HepG2 (cell line): ENCODE data around the gene DCST2. TPM values are rescaled to one million over a fixed set of nuclear protein-coding genes. Genes with fewer than 3 reads are reported as not detected.

ENCODE experiments used
- FOXK1 ChIP-seq: sonication (generic); formaldehyde crosslinking; IDR thresholded peaks from 2 replicates; pipeline ENCODE4 v1.4.0; 2020; ENCODE audit warnings: low read depth, missing genetic modification reagents, borderline replicate concordance
- HES4 ChIP-seq: sonication (generic); formaldehyde crosslinking; IDR thresholded peaks from 2 replicates; pipeline ENCODE4 v1.9.0; 2021; ENCODE audit warnings: mild to moderate bottlenecking, missing genetic modification reagents, borderline replicate concordance
- HIVEP1 ChIP-seq: sonication (generic); formaldehyde crosslinking; IDR thresholded peaks from 2 replicates; pipeline ENCODE4 v1.4.0; 2020; ENCODE audit warnings: mild to moderate bottlenecking, missing genetic modification reagents
- HOXA7 ChIP-seq: sonication (generic); formaldehyde crosslinking; IDR thresholded peaks from 2 replicates; pipeline ENCODE4 v1.8.1; 2022; ENCODE audit warnings: mild to moderate bottlenecking, missing genetic modification reagents, moderate library complexity
- MATR3 ChIP-seq: sonication (generic); formaldehyde crosslinking; IDR thresholded peaks from 2 replicates; pipeline ENCODE4 v1.4.0; 2020; ENCODE audit warnings: missing genetic modification reagents
- NR2C2 ChIP-seq: sonication (generic); formaldehyde crosslinking; IDR thresholded peaks from 2 replicates; pipeline ENCODE4 v1.4.0; 2020; ENCODE audit warnings: missing genetic modification reagents, mild to moderate bottlenecking, moderate library complexity, borderline replicate concordance
- SMAD9 ChIP-seq: sonication (generic); formaldehyde crosslinking; IDR thresholded peaks from 2 replicates; pipeline ENCODE4 v1.5.1; 2020; ENCODE audit warnings: mild to moderate bottlenecking, missing genetic modification reagents
- ZFP36L1 ChIP-seq: sonication (generic); formaldehyde crosslinking; IDR thresholded peaks from 2 replicates; pipeline ENCODE4 v1.8.0; 2022; ENCODE audit warnings: mild to moderate bottlenecking, missing genetic modification reagents, moderate library complexity
- ZNF282 ChIP-seq: fragments of 450-650 bp; IDR thresholded peaks from 2 replicates; pipeline ENCODE4 v1.6.1; 2018; ENCODE audit not compliant: partially characterized antibody
- ZNF484 ChIP-seq: sonication (generic); formaldehyde crosslinking; IDR thresholded peaks from 2 replicates; pipeline ENCODE4 v1.5.1; 2020; ENCODE audit warnings: mild to moderate bottlenecking, low read depth, missing genetic modification reagents, borderline replicate concordance
- ZNF616 ChIP-seq: sonication (generic); formaldehyde crosslinking; IDR thresholded peaks from 2 replicates; pipeline ENCODE4 v1.5.0; 2020; ENCODE audit warnings: low read depth, mild to moderate bottlenecking, missing genetic modification reagents
- ZNF782 ChIP-seq: sonication (generic); formaldehyde crosslinking; IDR thresholded peaks from 2 replicates; pipeline ENCODE4 v1.4.0; 2020; ENCODE audit warnings: missing genetic modification reagents, mild to moderate bottlenecking, borderline replicate concordance
- polyA plus RNA-seq, 8 experiments: library from polyadenylated mRNA; depleted of rRNA in 3 of 8; stranded (reverse) in 7 of 8; unstranded in 1 of 8; fragments of >200 nt; fragmentation: Illumina TruSeq in 4 of 8; extraction: Trizol in 4 of 8; gene quantifications; 2 replicates each; pipeline versions ENCODE4 v1.2.1 to v1.2.3, GENCODE V29; 2011 to 2016; ENCODE audit warnings: low read depth in 4 of 8, missing spikeins in 1 of 8, mixed read lengths in 1 of 8; ENCODE audit not compliant: insufficient read depth in 1 of 8
- total RNA-seq, 5 experiments: library from RNA; depleted of rRNA; stranded (reverse); fragments of >200 nt; fragmentation: Illumina TruSeq; extraction: Trizol; gene quantifications; 2 replicates each; pipeline ENCODE4 v1.2.3, GENCODE V29; 2016; ENCODE audit warnings: low read depth in 1 of 5
- TF ChIP-seq, protein P1 (sequence below): sonication (generic); formaldehyde crosslinking; conservative IDR thresholded peaks from 2 replicates; pipeline ENCODE4 v1.8.0; 2022; ENCODE audit warnings: mild to moderate bottlenecking, moderate library complexity, missing genetic modification reagents
- TF ChIP-seq, protein P2 (sequence below): conservative IDR thresholded peaks from 2 replicates; pipeline ENCODE4 v1.6.1; 2018; ENCODE audit warnings: missing genetic modification reagents
- TF ChIP-seq, protein P3 (sequence below): sonication (generic); formaldehyde crosslinking; IDR thresholded peaks from 2 replicates; pipeline ENCODE4 v1.4.0; 2020; ENCODE audit warnings: missing genetic modification reagents, borderline replicate concordance
- TF ChIP-seq, protein P4 (sequence below): sonication (generic); formaldehyde crosslinking; IDR thresholded peaks from 2 replicates; pipeline ENCODE4 v1.4.0; 2020; ENCODE audit warnings: mild to moderate bottlenecking, missing genetic modification reagents
- TF ChIP-seq, protein P5 (sequence below): sonication (generic); formaldehyde crosslinking; IDR thresholded peaks from 2 replicates; pipeline ENCODE4 v1.8.0; 2022; ENCODE audit warnings: mild to moderate bottlenecking, missing genetic modification reagents

DCST2 gene
- total and polyA plus RNA-seq, 2 of the 13 experiments (the other 11 are each of a cell fraction or from before 2014, with no cell fraction given) = 0.74 TPM; not detected in 1

DNA sequence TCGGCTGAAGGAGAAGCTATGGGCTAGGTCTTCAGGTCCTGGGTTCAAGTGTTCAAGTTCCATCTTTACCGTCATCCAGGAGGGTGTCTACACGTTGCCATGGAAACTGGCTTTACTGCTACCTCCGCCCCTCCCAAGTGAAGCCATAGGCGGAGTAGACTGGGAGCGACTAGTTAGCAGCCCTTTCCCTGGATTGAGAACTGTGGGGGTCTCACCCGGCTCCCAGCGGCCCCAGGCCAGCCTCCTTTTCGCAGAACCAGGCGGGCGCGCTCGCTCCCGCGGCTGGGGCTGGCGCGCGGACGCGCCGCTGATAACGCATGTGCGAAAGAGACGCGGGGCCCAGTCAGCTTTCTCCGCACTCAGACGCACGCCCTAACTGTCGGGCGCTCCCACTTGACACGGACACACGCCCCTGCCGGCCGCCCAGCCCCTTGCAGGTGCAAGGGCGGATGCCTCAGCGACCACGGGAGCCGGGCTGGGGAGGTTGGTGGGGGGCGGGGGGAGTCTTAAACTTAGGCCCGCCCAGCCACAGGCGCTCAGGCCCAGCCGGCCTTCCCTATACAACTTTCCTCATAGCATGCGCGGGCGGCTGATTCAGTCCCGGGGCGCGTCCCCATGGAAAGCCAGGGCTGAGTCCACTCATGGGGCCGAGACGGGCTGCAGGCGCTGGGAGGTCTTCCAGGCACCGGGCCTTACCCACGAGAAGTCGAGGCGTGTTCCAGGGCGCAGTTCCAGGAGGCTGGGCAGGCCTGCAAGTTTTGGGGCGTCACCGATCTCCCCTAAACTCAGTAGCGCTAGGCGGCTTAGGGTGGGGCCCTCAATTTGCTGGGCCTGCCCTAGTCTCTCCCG, 37.4 kb upstream of the DCST2 start (continued):
- TF ChIP-seq, protein P1, sequence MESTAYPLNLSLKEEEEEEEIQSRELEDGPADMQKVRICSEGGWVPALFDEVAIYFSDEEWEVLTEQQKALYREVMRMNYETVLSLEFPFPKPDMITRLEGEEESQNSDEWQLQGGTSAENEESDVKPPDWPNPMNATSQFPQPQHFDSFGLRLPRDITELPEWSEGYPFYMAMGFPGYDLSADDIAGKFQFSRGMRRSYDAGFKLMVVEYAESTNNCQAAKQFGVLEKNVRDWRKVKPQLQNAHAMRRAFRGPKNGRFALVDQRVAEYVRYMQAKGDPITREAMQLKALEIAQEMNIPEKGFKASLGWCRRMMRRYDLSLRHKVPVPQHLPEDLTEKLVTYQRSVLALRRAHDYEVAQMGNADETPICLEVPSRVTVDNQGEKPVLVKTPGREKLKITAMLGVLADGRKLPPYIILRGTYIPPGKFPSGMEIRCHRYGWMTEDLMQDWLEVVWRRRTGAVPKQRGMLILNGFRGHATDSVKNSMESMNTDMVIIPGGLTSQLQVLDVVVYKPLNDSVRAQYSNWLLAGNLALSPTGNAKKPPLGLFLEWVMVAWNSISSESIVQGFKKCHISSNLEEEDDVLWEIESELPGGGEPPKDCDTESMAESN (CRISPR knock-in tag) = no peak
- peak; percentile 36; the same call in 1 of the 2 replicates for TF ChIP-seq FOXK1 (CRISPR knock-in tag)
- TF ChIP-seq SMAD9 (CRISPR knock-in tag) = no peak
- no peak for TF ChIP-seq ZNF484 (CRISPR knock-in tag)
- TF ChIP-seq HOXA7 (CRISPR knock-in tag) = no peak
- TF ChIP-seq, protein P2, sequence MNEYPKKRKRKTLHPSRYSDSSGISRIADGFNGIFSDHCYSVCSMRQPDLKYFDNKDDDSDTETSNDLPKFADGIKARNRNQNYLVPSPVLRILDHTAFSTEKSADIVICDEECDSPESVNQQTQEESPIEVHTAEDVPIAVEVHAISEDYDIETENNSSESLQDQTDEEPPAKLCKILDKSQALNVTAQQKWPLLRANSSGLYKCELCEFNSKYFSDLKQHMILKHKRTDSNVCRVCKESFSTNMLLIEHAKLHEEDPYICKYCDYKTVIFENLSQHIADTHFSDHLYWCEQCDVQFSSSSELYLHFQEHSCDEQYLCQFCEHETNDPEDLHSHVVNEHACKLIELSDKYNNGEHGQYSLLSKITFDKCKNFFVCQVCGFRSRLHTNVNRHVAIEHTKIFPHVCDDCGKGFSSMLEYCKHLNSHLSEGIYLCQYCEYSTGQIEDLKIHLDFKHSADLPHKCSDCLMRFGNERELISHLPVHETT = no peak
- TF ChIP-seq HIVEP1 (CRISPR knock-in tag) = no peak
- TF ChIP-seq, protein P3, sequence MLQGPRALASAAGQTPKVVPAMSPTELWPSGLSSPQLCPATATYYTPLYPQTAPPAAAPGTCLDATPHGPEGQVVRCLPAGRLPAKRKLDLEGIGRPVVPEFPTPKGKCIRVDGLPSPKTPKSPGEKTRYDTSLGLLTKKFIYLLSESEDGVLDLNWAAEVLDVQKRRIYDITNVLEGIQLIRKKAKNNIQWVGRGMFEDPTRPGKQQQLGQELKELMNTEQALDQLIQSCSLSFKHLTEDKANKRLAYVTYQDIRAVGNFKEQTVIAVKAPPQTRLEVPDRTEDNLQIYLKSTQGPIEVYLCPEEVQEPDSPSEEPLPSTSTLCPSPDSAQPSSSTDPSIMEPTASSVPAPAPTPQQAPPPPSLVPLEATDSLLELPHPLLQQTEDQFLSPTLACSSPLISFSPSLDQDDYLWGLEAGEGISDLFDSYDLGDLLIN (CRISPR knock-in tag) = no peak
- TF ChIP-seq HES4 (CRISPR knock-in tag) = no peak
- no peak for TF ChIP-seq ZNF616 (CRISPR knock-in tag)
- TF ChIP-seq ZFP36L1 (CRISPR knock-in tag) = no peak
- no peak for TF ChIP-seq NR2C2 (CRISPR knock-in tag)
- TF ChIP-seq, protein P4, sequence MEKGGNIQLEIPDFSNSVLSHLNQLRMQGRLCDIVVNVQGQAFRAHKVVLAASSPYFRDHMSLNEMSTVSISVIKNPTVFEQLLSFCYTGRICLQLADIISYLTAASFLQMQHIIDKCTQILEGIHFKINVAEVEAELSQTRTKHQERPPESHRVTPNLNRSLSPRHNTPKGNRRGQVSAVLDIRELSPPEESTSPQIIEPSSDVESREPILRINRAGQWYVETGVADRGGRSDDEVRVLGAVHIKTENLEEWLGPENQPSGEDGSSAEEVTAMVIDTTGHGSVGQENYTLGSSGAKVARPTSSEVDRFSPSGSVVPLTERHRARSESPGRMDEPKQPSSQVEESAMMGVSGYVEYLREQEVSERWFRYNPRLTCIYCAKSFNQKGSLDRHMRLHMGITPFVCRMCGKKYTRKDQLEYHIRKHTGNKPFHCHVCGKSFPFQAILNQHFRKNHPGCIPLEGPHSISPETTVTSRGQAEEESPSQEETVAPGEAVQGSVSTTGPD (CRISPR knock-in tag) = no peak
- no peak for TF ChIP-seq ZNF782 (CRISPR knock-in tag)
- TF ChIP-seq, protein P5, sequence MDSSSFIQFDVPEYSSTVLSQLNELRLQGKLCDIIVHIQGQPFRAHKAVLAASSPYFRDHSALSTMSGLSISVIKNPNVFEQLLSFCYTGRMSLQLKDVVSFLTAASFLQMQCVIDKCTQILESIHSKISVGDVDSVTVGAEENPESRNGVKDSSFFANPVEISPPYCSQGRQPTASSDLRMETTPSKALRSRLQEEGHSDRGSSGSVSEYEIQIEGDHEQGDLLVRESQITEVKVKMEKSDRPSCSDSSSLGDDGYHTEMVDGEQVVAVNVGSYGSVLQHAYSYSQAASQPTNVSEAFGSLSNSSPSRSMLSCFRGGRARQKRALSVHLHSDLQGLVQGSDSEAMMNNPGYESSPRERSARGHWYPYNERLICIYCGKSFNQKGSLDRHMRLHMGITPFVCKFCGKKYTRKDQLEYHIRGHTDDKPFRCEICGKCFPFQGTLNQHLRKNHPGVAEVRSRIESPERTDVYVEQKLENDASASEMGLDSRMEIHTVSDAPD (CRISPR knock-in tag) = no peak
- TF ChIP-seq ZNF282 = no peak
- no peak for TF ChIP-seq MATR3 (CRISPR knock-in tag)
